Stomach smooth muscle (tissue), 2 donors: Measurements from ENCODE around the gene LZTS3.
"Not testable (repeated sequence)": the region's sequence is repeated elsewhere in the genome, so short reads cannot be mapped to it uniquely, and the experiment has no call there.

ENCODE experiments used
- H3K27ac ChIP-seq: one replicate; pipeline ENCODE4 v1.7.0; 2013; ENCODE audit warnings: mild to moderate bottlenecking, low read length, inconsistent platforms
- H3K27me3 ChIP-seq, 2 donors: one replicate each; pipeline ENCODE4 v1.7.0; 2013; ENCODE audit warnings: low read length in 2 of 2; ENCODE audit not compliant: insufficient read depth in 2 of 2, control insufficient read depth in 1 of 2
- H3K36me3 ChIP-seq, 2 donors: one replicate each; pipeline ENCODE4 v1.7.0; 2013; ENCODE audit warnings: low read length in 2 of 2; ENCODE audit not compliant: control insufficient read depth in 2 of 2, insufficient read depth in 2 of 2
- H3K4me1 ChIP-seq: one replicate; pipeline ENCODE4 v1.7.0; 2013; ENCODE audit warnings: low read length; ENCODE audit not compliant: control insufficient read depth, insufficient read depth
- H3K4me3 ChIP-seq, 2 donors: one replicate each; pipeline ENCODE4 v1.7.0; 2013; ENCODE audit warnings: low read length in 2 of 2
- H3K9ac ChIP-seq, 2 donors: one replicate each; pipeline ENCODE4 v1.7.0; 2013; ENCODE audit warnings: low read length in 2 of 2, mild to moderate bottlenecking in 1 of 2
- H3K9me3 ChIP-seq, 2 donors: one replicate each; pipeline ENCODE4 v1.7.0; 2013; ENCODE audit warnings: low read length in 2 of 2; ENCODE audit not compliant: control insufficient read depth in 2 of 2
- donor health status: healthy.
- donor health status: Pancreatic carcinoma.

The LZTS3 gene

GRCh38 chr20:3156811-3157619 is 16.3 kb downstream of the LZTS3 start:
- no peaks in the 10 kb centered on the region for H3K9me3 ChIP-seq
- H3K4me3 ChIP-seq: peak overlapping the region in 1 of 2 donors; percentile 35
- H3K4me1 ChIP-seq: peaks cover 42% of the 10 kb centered on the region
- H3K36me3 ChIP-seq: peaks cover 0 to 4% of the 10 kb centered on the region in 2 donors
- H3K27ac ChIP-seq: no peak overlapping the region
- peak overlapping the region; percentile 25 to 47 for H3K9ac ChIP-seq
- no peaks in the 10 kb centered on the region for H3K27me3 ChIP-seq

DNA sequence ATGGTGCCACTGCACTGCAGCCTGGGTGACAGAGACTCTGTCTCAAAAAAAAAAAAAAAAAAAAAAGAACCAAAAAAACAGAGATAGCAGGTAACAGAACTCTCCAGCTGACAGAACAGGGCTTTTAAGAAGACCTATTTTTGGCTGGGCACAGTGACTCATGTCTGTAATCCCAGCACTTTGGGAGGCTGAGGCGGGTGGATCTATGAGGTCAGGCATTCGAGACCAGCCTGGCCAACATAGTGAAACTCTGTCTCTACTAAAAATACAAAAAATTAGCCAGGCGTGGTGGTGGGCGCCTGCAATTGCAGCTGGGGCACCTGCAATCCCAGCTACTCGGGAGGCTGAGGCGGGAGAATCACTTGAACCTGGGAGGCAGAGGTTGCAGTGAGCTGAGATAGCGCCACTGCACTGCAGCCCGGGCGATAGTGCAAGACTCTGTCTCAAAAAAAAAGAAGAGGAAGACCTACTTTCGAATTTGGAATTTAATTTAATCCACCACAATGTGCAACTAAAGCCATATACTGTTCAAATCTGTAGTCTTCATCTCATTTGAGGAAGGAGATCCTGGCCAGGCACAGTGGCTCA is 21.2 kb downstream of the LZTS3 start:
- not testable (repeated sequence) for H3K9me3 ChIP-seq, H3K4me3 ChIP-seq, H3K9ac ChIP-seq, H3K27ac ChIP-seq, H3K27me3 ChIP-seq
- peaks cover 20 to 23% of the 10 kb centered on the region in 2 donors for H3K36me3 ChIP-seq
- H3K4me1 ChIP-seq: peaks cover 20% of the 10 kb centered on the region

GRCh38 chr20:3150908-3151307 is 22.4 kb downstream of the LZTS3 start:
- no peak overlapping the region for H3K4me3 ChIP-seq
- H3K9ac ChIP-seq: no peak overlapping the region
- H3K9me3 ChIP-seq: no peaks in the 10 kb centered on the region
- H3K27ac ChIP-seq: no peak overlapping the region
- peaks cover 9% of the 10 kb centered on the region for H3K4me1 ChIP-seq
- H3K27me3 ChIP-seq: no peaks in the 10 kb centered on the region
- H3K36me3 ChIP-seq: peaks cover 25% of the 10 kb centered on the region in 2 donors

- Histone ChIP-seq H3K9ac (no peak overlapping the region), H3K27ac (no peak overlapping the region), H3K27me3 (no peaks in the 10 kb centered on the region), H3K9me3 (no peaks in the 10 kb centered on the region), H3K4me3 (no peak overlapping the region), H3K4me1 (no peaks in the 10 kb centered on the region), H3K36me3 (peaks cover 21 to 25% of the 10 kb centered on the region in 2 donors)
Observed at GRCh38 chr20:3146732-3147341, 26.5 kb downstream of the LZTS3 start.

DNA sequence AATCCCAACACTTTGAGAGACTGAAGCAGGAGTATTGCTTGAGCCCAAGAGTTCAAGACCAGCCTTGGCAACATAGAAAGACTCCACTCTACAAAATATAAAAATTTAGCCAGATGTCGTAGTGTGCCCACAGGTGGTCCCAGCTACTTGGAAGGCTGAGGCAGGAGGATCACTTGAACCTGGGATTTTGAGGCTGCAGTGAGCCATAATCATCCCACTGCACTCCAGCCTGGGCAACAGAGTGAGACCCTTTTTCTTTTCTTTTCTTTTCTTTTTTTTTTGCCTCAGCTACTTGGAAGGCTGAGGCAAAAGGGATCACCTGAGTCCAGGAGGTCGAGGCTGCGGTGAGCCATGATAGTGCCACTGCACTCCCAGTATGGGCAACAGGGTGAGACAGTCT is 31.6 kb downstream of the LZTS3 start:
- peaks cover 0 to 8% of the 10 kb centered on the region in 2 donors for H3K36me3 ChIP-seq
- H3K4me3 ChIP-seq: no peak overlapping the region
- no peak overlapping the region for H3K9ac ChIP-seq
- H3K4me1 ChIP-seq: no peaks in the 10 kb centered on the region
- no peaks in the 10 kb centered on the region for H3K27me3 ChIP-seq
- no peaks in the 10 kb centered on the region for H3K9me3 ChIP-seq
- H3K27ac ChIP-seq: no peak overlapping the region

- Histone ChIP-seq H3K4me1 (no peaks in the 10 kb centered on the region), H3K27me3 (no peaks in the 10 kb centered on the region), H3K9me3 (no peaks in the 10 kb centered on the region), H3K27ac (no peak overlapping the region), H3K36me3 (peaks cover 0 to 5% of the 10 kb centered on the region in 2 donors), H3K4me3 (no peak overlapping the region), H3K9ac (no peak overlapping the region)
Observed at GRCh38 chr20:3137492-3137891, 35.9 kb downstream of the LZTS3 start.

DNA sequence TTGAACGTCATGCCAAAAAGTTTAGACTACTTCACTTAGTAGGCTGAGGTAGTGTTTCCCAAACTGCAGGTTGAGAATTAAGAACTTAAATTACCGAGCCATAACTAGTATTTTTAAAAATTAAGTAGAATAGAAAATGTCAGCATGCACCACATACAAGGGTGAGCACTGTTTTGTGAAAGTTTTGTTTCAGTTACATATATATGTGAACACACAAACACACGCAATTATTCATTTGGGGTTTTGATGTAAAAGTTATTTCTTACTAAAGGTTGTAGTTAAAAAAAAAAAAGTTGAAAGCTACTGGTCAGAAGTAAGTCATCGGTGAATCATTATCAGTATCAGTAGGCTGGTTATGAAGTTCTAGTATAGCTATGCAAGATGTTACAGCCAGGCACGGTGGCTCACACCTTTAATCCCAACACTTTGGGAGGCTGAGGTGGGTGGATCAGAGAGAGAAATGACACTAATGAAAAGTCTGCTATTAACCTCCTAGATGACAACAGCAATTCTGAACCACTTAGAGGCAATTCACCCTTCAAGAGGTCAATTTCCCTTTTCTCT is 37.8 kb downstream of the LZTS3 start:
- peaks cover 0 to 5% of the 10 kb centered on the region in 2 donors for H3K36me3 ChIP-seq
- H3K4me3 ChIP-seq: no peak overlapping the region
- H3K27me3 ChIP-seq: no peaks in the 10 kb centered on the region
- no peak overlapping the region for H3K27ac ChIP-seq
- no peak overlapping the region for H3K9ac ChIP-seq
- H3K9me3 ChIP-seq: no peaks in the 10 kb centered on the region
- H3K4me1 ChIP-seq: no peaks in the 10 kb centered on the region

GRCh38 chr20:3134151-3134550 is 39.2 kb downstream of the LZTS3 start:
- Histone ChIP-seq H3K36me3 (peaks cover 0 to 5% of the 10 kb centered on the region in 2 donors), H3K27ac (no peak overlapping the region), H3K4me3 (no peak overlapping the region), H3K27me3 (no peaks in the 10 kb centered on the region), H3K9me3 (no peaks in the 10 kb centered on the region), H3K9ac (no peak overlapping the region), H3K4me1 (no peaks in the 10 kb centered on the region)

DNA sequence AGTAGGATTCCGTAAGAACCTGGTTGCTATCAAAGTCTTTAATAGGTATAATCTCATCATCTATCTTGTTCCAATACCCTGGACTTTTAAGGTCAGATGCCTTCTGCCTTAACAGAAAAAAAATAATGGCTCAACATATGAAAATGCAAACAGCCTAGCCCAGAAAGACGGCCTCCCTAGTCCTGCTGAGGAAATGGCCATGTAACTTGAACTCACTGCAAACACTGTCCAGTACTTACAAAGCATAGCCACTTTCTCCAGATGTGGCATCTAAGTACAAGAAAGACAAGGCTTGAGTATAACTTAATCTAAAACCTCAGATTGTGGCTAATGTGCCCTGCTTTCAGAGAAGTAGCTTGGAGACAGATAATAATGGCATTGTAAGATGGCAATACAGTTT is 40.2 kb downstream of the LZTS3 start:
- Histone ChIP-seq H3K36me3 (peaks cover 0 to under 1% of the 10 kb centered on the region in 2 donors), H3K9ac (no peak overlapping the region), H3K9me3 (no peaks in the 10 kb centered on the region), H3K4me3 (no peak overlapping the region), H3K27me3 (no peaks in the 10 kb centered on the region), H3K27ac (no peak overlapping the region), H3K4me1 (no peaks in the 10 kb centered on the region)

DNA sequence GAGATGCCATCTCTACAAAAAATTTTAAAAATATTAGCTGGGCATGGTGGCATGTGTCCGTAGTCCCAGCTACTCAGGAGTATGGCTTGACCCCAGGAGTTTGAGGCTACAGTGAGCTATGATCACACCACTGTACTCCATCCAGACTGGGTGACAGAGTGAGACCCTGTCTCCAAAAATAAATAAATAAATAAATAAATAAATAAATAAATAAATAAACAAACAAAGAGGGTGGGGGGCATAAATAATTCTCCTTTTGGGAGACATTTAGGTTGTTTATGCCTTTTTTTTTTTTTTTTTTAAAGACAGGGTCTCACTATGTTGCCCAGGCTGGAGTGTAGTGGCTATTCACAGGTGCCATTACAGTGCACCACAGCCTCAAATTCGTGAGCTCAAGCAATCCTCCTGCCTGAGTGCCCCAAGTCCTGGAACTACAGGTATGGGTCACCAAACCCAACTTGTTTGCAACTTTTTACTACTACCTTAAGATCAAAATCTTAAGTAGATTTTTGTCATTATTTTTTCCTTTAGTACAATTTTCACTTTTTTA is 43.2 kb downstream of the LZTS3 start:
- Histone ChIP-seq H3K36me3 (no peaks in the 10 kb centered on the region), H3K4me3 (no peak overlapping the region), H3K27me3 (no peaks in the 10 kb centered on the region), H3K4me1 (peaks cover 3% of the 10 kb centered on the region), H3K9ac (no peak overlapping the region), H3K27ac (no peak overlapping the region), H3K9me3 (no peaks in the 10 kb centered on the region)
